GM21381 (cell line): Measurements from ENCODE around the gene IDUA.

Source experiments
- ATAC-seq: cut with Tn5 transposase; IDR thresholded peaks from one replicate; pipeline ENCODE4 v1.9.1; 2021; ENCODE audit warnings: mild to moderate bottlenecking, moderate library complexity; ENCODE audit not compliant: unreplicated experiment

The IDUA gene

DNA sequence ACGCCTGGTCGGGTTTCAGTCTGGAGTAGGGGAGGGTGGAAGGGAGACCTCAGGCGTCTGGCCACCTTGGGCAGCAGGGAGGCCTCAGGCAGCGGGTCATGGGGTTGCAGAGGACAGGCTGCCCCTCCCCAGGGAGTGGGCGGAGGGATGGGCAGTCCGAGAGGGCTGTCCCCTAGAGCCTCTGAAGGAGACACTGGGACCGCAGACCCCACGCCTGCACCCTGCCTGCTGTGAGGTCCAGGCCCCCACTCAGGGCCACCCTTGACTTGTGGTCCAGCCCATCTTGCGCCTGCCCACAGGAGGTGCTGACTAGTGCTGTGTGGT is 41.0 kb downstream of the IDUA start:
- ATAC-seq = no peak

DNA sequence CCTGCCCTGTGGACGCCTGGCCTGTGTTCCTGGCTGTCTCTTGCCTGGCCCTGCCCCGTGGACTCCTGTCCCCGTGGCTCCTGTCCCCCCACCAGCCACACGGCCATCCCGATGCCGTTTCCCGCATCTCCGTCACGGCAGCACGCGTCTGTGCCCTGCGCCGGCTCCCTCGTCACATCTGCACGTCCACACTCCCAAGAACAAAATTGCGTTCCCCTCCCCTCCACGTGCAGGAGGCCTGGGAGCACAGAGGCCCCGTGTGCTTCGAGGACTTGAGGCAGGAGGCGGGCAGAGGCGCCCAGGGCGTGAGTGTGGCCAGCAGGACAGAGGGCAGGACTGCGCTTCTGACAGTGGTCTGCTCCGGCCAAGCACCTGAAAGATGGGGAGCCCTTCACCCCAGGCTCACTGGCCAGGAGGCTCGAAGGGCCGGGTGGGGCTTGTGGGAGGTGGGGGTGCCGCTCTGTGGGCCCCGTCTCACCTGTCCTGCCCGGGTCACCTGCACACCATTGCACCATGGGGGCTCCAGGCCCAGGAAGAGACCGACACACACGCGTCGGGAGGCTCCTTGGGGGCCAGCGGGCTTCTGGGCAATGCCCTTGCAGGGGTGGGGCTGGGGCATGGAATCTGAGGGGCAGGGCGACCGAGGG is 41.9 kb downstream of the IDUA start:
- ATAC-seq = no peak

DNA sequence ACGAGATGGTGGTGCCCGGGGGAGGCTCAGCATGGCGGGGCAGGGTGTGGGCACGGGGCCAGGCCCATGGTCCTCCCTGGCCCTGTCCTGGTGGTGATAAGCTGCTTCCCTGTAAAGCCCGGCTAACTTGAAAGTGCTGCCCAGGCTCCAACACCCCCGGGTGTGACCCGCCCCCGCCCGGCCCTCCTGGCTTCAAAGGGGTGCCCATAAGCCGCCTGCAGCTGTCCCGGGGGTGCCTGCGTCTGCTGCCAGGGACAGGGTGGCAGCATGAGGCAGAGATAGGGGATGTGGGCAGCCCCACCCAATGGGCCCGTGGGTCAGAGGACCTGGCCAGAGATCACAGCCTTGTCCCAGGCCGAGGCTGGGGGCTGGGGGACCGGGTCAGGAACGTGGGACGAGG is 42.7 kb downstream of the IDUA start:
- ATAC-seq = no peak

DNA sequence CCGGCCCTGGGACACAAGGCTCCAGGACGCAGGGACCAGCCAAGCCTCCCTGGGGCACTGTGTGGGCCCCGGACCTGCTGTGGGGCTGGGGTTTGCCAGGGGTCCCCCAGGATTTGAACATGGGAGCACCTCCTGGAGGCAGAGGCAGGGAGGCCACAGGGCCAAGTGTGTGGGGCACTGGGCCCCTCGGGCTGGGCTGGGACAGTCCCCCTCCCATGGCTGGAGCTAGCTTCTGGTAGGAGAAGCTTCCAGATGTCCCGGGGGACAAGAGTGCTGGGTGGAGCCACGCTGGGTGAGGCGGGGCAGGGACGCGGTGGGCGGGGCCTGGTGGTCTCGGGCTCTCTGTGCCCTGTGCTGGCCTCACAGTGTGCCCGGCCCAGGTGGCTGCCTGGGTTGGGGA is 43.2 kb downstream of the IDUA start:
- ATAC-seq = no peak

- ATAC-seq = no peak
Measured at GRCh38 chr4:1030559-1030958, 43.7 kb downstream of the IDUA start.

DNA sequence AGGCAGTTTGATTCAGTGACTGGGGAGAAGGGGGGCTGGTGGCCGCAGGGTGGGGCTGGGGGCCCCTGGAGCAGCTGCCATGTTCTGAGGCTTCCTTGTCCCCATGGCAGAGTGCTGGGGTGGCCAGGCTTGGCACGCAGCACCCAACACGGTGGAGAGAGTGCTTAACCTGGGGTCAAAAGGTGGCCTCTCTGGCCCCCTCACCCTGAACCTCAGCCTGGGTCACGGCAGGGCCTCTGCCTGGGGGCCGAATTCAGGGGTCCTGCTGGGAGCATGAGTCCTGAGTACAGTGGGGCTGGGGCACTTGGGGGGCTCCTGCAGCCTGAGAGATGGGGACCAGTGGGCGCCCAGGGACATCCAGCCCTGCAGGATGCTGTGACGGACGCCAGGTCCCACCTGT is 44.5 kb downstream of the IDUA start:
- no peak for ATAC-seq

DNA sequence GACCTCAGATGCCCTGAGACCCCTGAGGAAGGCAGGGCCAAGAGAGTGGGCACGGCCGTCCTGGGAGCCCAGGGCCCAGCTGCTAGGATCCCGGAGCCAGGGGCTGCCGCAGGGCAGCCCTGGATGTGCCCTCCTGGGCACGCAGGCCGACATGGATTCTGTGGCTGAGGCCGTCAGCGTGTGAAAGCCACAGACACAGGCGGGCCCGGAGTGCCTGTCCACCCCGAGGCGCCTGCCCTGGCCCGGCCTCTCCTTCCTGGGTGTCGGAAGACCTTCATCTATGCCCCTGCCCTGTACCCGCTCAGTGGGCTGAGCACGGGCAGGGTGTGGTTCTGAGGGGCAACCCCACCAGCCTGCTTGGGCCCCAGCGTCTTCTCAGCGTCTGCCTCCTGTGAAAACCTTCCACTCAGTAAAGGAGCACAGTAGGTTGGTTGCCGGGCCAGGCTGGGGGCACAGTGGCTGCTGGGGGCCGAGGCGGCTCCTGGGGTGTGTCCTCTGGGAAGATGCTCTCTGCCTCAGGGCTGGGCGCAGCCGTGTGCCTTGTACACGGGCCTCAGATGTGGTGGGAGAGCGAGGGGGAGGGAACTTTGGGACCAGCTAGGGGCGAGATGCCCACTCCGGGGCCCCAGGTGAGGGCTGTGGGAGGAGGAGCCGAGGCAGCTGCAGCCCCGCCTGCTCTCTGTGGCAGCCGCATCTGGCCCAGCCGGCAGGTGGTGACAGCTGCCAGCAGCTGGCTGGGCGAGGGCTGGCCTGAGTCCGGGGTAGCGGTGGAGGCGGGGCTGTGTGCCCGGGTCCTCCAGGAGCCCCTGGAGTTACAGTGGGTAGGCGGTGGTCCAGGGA is 45.3 kb downstream of the IDUA start:
- ATAC-seq = no peak

- ATAC-seq = no peak
Measured at GRCh38 chr4:1032861-1033260, 46.0 kb downstream of the IDUA start.

GRCh38 chr4:1033840-1034551 is 47.2 kb downstream of the IDUA start:
- no peak for ATAC-seq

GRCh38 chr4:1035510-1035909 is 48.7 kb downstream of the IDUA start:
- ATAC-seq = no peak

GRCh38 chr4:1036095-1036494 is 49.3 kb downstream of the IDUA start:
- no peak for ATAC-seq

- ATAC-seq = no peak
Measured at GRCh38 chr4:1036976-1037810, 50.3 kb downstream of the IDUA start.

- ATAC-seq = no peak
Measured at GRCh38 chr4:1038948-1039492, 52.2 kb downstream of the IDUA start.

- no peak for ATAC-seq
Measured at GRCh38 chr4:1039493-1040343, 52.9 kb downstream of the IDUA start.

- no peak for ATAC-seq
Measured at GRCh38 chr4:1040344-1041146, 53.7 kb downstream of the IDUA start.

- ATAC-seq = no peak
Measured at GRCh38 chr4:1041147-1041935, 54.5 kb downstream of the IDUA start.

- ATAC-seq = no peak
Measured at GRCh38 chr4:1041936-1042330, 55.1 kb downstream of the IDUA start.

GRCh38 chr4:1042352-1043055 is 55.7 kb downstream of the IDUA start:
- ATAC-seq = no peak
